ENCODE data around the gene RNF145. TPM values are rescaled to one million over a fixed set of nuclear protein-coding genes. Genes with fewer than 3 reads are reported as not detected.

RNF145 gene
- total and polyA plus RNA-seq, 2 of the 13 experiments (the other 11 are each of a cell fraction or from before 2014, with no cell fraction given): 24.6 TPM

GRCh38 chr5:159208514-159209437, 577 bp downstream of the RNF145 start (continued):
- TF ChIP-seq ZNF281 (CRISPR knock-in tag; IDR thresholded peaks at IDR 0.05; ENCODE audit: borderline replicate concordance) (peak; percentile 36; the same call in 1 of the 2 replicates), TIGD3 (CRISPR knock-in tag; IDR thresholded peaks at IDR 0.05; ENCODE audit: borderline replicate concordance) (no peak), ZNF704 (CRISPR knock-in tag; IDR thresholded peaks at IDR 0.05; ENCODE audit: borderline replicate concordance) (no peak), ZNF709 (CRISPR knock-in tag; IDR thresholded peaks at IDR 0.05) (0 out of 2 replicates have a peak, but pooled peaks have one; percentile 6), ZNF691 (CRISPR knock-in tag; IDR thresholded peaks at IDR 0.05; ENCODE audit: borderline replicate concordance, low read depth) (0 out of 2 replicates have a peak, but pooled peaks have one; percentile 48), ZNF20 (CRISPR knock-in tag; IDR thresholded peaks at IDR 0.05) (no peak), TARDBP (CRISPR knock-in tag; IDR thresholded peaks at IDR 0.05) (no peak), GABPB1 (CRISPR knock-in tag; IDR thresholded peaks at IDR 0.05) (peak; percentile 42; the same call in 1 of the 2 replicates), TBX2 (CRISPR knock-in tag; IDR thresholded peaks at IDR 0.05; ENCODE audit: borderline replicate concordance) (0 out of 2 replicates have a peak, but pooled peaks have one; percentile 4), ZBTB10 (CRISPR knock-in tag; IDR thresholded peaks at IDR 0.05; ENCODE audit: borderline replicate concordance) (0 out of 2 replicates have a peak, but pooled peaks have one; percentile 15)

Measured in HepG2 (cell line).